GM18907 (cell line): ENCODE results near the gene PLIN1.

Experiments used
- ATAC-seq: cut with Tn5 transposase; IDR thresholded peaks from one replicate; pipeline ENCODE4 v1.9.1; 2021; ENCODE audit warnings: mild to moderate bottlenecking, moderate library complexity; ENCODE audit not compliant: unreplicated experiment

PLIN1 gene

DNA sequence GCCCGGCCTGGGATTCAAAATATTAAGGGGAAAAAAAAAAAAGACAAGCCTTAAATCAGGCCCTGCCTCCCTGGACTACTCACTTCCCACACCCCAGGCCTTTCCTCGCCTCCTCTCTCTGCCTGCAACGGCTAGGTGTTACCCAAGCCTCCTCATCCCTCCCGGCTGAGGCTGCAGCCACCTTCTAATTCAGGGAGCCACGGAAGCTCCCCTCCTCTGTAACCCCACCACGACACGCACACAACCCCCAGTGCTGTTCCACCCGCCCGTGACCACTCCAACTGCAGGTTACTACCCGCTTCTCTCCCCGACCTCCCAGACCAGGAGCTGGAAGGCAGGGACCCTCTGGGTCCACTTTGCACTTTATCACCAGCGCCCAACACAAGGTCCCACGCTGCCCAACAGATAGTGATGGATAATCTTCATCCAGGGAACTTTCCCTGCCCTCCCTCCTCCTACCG is 24.8 kb downstream of the PLIN1 start:
- no peak for ATAC-seq

DNA sequence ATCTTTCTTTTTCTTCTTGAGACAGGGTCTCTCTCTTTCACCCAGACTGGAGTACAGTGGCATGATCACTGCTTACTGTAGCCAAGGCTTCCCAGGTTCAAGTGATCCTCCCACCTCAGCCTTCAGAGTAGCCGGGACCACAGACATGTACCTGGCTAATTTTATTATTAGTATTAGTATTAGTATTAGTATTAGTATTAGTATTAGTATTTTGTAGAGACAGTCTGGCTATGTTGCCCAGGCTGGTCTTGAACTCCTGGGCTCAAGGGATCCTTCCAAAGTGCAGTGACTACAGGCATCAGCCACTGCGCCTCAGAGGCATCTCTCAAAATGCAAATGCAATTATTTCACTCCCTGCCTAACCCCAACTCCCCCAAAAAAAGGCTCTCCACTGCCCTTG is 25.6 kb downstream of the PLIN1 start:
- no peak for ATAC-seq

DNA sequence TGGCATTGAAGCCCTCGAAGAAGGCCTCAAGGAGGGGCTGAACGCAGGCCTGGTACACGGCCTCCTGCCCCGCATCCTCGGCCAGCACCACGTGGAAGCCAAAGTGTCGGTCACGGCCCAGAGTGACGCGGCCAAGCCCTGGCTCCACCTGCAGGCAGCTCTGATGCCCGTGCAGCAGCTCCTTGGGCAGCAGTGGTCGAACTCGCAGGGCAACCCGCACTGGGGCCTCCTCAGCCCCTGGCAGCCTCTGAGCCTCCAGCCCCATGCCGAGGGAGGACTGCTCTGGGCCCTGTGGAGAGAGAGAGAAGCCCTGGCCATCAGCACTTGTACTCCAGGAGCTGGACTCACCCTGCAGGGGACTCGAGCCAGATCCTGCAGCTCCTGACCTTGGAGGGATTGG is 26.5 kb downstream of the PLIN1 start:
- ATAC-seq = no peak

DNA sequence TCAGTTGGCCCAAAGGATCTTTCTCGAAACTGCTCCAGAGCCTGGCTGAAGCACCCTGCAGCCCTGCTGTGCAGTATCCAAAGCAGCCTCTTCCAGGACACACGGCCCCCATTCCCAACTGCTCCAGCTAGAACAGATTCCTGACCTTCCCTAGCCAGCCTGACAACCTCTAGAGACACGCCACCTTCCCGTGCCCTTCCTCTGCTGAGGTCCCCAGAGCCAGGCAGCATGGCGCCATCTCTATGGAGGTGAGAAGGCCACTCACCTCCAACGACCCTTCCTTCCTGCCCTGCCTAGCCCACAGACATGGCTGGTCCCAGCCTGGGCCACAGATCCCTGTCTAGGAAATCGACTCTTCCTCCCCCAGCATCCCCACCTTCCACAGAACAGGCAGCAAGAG is 27.0 kb downstream of the PLIN1 start:
- ATAC-seq = no peak

DNA sequence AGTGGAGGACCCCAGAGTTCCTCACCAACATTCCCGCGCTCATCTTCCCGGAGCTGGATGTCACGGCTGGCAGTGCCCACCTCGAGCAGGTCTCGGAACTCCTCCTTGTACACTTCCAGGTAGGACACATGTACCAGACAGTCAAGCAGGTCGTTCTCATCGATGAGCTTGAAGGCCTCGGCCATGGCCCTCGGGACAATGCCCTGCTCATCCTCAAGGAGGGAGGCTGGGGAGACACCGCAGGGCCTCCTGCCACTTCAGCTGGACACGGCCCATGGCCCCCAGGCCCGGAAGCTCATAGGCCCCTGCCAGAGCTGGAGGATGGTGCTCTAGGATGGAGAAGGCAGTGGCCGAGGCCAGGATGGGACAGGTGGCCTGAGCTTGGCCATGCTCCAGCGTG is 29.5 kb downstream of the PLIN1 start:
- no peak for ATAC-seq

DNA sequence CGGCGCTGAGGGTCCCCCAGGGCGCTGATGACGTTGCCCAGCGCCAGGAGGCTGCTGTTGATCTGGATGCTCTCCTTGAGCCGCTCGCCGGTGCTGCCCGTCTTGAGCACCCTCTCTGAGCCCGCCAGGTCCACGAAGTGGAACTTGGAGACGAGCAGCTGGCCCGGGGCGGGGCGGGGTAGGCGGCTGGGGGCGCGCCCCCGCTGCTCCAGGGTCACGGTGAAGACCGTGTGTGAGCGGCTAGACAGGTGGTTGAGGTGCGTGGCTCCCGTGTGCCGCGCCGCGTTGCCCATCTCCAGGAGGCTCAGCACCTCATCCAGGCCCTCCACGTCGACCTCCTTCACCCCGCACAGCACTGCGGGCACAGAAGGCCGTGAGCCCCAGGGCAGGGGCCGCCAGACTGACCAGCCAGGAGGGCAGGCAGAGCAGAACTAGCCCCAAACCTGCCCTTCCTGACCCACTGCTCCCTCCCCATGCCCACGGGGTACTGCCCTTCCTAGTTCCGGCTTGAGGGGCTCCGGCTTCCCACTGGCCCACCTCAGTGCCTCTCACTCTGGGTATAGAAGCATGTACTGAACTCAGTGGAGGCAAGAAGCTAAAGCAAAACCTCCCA is 30.0 kb downstream of the PLIN1 start:
- no peak for ATAC-seq

DNA sequence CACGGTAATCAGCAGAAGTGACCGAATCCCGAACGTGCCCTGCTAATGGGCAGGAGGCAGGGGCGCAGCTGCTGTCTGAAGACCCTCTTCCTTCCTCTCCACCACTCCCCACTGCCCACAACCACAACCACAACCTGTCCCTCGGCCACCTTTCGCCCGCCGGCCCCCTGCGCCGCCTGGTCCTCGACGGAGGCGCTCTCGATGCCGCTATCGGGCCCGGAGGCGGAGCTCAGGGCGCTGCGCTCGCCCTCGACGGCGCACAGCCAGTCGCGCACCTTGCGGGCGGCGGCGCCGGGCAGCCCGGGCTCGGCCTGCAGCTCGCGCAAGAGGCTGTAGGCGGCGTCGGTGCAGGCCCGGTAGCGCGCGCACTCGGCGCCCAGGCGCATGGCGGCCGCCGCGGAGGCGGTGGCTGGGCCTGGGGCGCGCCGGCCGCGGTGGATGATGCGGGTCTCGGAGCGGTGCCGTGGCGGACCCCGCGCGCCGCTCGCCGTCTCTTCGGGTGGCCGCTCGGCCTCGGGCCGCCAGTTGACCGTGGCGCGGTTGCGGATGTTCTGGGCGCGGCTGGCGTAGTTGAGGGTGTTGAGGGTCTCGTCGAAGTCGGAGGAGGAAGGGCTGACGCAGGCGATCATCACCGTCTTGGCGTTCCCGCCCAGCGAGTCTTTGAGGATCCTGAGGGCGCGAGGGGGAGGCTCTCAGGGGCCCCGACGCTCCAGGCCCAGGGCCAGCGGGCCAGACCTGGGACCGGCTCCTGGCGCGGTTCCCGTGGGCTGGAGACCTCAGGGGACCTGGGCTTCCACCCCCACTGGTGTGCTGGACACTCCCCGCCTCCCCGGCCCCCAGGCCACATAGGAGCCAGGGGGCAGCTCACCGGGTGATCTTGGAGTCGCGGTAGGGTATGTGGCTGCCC is 30.8 kb downstream of the PLIN1 start:
- ATAC-seq = no peak

DNA sequence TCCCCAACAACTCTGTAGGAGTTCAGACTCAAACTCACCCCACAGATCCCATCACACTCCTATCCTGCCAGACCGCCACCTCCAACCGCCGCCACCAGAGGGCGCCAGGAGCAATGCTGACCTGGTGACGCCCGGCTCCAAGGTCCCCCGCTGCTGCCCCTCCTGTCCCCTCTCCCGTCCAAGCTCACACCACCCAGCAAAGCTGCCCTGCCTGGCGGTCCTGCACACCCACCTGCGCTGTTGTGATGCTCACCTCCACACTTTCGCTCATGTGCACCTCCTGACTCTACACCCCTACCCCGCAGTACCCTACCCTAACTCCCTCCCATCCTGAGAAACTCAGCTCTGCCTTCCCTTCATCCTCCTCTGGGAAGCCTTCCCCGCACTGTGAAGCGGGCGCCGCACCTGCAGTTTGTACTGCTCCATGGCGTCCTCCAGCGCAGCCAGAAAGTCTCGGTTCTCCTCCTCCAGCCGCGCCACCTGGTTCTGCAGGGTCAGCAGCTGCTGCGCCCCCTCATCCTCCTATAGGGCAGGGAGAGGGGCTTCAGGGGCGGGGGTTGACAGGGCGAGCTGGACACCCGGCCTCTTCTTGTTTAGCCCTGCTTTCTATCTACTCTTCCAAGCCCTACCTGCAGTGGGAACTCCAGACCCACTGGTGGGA is 31.8 kb downstream of the PLIN1 start:
- no peak for ATAC-seq

DNA sequence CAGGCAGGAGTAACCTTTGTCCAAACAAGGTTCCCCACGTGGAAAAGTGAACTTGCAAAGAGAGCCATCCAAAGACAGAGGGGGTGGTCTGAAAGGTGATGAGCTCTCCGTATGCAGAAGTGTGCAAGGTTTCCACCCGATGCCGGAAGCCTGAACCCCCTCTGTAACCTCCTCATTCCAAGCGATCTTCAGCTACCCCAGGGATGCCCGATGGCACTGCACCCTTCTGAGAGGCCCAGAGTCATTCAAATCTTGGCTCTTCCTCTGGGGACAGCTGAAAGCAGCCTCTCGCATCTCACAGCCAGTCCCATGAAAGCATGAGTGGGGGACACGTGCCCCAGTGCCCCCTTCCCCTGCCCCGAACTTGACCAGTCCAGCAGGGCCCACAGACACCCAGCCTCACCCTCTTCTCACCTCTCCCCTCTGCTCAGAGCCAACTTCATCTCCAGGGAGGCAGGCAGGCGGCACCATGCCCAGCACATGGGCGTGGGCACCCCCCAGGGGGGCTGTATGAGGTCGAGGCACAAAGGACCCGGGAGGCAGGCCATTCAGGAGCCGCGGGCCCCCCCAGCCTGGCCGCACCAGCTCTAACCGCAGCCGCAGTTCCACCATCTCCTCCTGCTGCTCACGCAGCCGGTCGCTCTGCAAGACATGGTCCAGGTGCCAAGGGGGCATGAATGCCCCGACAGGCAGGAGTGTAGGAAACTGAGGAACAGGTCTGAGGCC is 32.6 kb downstream of the PLIN1 start:
- ATAC-seq = no peak

DNA sequence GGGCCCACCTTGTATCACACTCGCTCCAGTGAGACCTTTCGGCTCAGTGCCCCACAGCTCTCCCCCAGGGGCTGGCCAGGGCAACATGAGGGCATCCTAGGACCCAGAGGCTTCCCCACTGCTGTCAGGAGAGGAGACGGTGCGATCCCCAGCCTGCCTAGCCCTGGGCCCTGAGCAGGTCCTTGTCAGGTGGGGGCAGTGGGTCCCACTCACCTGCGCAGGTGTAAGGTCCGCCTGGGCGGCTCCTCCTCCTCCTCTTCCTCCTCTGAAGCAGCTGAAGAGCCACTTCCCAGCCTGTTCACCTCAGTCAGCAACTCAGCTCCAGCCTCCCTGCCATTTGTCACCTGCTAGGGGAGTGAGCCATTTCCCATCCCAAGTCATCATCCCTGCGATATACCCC is 33.5 kb downstream of the PLIN1 start:
- no peak for ATAC-seq

DNA sequence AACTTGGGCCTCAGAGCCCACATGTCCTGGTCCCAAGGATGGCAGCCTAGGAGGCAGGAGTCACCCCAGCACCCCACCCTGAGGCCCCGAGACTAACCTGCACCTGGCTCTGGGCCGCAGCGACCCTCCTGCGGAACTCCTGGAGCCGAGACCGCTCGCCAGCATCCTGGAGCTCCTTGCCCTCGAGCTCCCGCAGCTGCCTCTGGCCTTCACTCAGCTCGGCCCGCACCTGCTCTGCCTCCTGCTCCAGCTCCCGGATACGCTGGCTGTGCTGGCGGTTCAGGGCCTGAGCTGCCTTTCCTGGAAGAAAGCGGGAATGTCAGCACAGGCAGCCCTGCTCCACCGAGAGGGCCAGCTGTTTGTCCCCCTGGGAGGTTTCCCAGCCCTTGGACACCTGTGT is 37.1 kb downstream of the PLIN1 start:
- no peak for ATAC-seq

DNA sequence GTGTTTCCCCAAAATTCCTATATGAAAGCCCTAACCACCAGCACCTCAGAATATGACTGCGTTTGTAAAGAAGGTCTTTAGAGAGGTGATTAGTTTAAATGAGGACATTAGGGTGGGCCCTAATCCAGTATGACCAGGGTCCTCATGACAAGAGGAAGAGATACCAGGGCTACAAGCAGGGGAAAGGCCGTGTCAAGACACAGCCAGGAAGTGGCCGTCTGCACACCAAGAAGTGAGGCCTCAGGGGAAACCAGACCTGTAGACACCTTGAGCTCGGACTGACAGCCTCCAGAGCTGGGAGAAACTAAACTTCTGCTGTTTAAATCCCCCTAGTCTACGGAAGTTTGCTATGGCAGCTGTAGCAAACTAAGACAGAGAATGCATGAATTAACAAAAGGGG is 38.1 kb downstream of the PLIN1 start:
- ATAC-seq = no peak

DNA sequence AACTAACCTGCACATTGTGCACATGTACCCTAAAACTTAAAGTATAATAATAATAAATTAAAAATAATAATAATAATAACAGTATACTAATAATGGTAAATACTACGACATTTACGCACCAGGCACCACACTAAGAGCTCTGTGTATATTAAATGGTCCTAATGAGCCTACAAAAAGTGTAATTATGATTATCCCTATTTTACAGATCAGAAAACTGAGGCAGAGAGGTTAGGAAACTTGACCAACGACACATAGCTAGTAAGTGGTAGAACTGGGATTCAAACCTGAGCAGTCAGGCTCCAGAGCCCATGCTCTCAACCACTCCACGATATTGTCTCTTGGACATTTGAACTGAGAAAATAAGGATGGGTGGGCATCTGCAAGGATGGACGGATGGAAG is 38.9 kb downstream of the PLIN1 start:
- no peak for ATAC-seq

DNA sequence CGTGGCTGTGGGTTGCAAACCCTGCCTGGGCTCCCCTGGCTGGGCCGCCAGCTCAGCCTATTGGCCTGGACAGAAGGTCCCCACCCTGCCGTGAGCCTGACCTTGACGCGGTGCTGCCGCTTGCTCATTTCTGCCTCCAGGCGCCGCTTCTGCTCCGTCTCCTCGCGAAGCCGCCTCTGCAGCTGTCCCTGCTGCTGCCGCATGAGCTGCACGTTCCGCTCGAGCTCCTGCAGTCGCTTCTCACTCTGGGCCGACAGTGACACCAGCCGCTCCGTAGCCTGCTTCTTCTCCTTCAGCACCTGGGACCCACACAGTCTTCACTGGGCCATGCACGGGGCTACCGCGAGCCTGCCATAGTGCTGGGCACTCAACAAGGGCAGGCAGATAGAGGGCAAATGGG is 45.6 kb downstream of the PLIN1 start:
- ATAC-seq = no peak

DNA sequence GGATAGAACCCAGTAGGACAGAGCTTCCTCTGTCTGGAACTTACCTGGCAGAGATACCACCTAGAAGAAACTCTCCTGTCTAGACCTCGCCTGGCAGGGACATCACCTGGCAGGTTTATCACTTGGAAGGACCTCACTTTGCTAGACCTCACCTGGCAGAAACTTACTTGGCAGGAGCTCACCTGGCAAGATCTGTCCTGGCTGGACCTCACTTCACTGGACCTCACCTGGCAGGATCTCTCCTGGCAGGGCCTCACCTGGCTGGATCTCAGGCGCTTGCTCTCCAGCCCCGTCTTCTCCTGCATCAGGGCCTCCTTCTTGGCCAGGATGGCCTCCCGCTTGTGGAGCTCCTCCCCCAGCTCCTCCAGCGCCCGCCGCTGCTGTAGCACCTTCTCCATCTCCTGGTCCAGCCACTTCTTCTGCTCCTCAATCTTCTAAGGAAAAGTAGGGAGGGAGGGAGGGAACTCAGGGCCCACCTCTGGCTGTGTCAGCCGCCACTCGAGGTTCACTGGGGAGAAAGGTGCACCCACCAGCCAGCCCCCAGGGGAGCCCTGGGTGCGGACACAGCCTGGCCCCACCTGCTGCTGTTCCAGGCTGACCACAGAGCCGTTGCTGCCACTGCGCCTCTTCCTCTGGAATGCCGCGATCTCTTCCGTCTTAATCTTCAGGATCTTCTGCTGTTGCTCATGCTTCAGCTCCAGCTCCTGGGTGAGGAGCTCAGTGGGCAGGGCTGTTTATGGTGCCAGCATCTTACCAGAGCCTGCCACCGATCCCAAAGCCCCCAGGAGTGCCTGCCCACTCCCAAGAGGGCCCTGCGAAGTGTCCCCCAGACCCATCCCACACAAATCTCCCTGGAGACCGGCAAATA is 46.4 kb downstream of the PLIN1 start:
- ATAC-seq = no peak

DNA sequence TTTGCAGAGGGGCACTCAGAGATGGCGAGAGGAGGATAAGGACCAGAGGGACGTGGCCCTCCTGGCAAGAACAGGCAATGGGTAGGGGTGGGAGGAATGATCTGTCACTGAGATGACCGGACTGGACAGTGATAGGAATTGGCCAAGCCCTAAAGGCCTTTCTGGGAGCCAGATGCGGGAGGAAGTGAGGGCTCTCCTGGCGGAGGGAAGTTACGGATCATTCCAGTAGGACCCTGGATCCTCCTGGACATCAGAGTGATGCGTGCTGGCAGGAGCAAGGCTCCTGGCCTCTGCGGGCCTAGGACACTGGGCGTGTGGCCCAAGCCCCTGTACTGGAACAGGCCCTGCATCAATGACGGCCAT is 47.3 kb downstream of the PLIN1 start:
- ATAC-seq = no peak

DNA sequence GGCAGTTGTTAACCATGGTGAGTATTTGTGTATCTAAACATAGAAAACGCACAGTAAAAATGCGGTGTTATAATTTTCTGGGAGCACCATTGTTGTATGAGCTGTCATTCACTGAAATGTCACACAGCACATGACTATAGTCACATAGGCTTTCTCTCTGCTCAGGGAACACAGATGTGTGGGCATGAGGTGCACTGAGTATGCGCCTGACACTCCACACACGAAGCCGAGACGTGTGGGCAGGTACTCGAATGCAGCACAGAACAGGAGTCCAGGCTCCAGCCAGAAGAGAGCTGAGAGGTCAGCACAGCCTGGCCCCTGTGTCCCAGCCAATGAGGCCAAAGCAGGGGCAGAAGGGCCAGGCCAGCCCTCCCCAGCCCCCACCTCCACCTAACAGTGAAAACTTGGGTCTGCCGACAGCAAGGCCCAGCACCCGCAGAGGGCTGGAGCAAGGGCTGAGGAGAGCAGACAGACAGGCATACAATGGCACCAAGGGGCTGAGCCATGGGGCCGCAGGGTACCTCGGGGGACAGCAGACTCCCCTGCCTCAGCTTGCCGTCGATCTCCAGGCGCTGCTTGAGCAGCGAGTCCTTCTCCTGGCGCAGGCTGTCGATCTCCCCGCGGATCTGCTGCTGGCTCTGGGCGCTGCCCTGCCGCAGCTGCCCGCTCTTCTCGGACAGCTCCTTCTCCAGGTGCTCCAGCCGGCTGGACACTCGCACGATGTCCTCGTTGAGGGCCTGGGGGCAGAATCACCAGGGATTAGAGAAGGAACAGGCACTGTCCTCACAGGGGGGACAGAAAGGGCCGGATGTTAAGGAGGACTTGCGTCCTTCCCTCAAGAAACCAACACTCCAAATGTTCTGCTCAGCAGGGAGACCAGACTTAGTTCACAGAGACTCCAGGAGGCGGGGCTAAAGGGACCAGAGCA is 47.9 kb downstream of the PLIN1 start:
- no peak for ATAC-seq

DNA sequence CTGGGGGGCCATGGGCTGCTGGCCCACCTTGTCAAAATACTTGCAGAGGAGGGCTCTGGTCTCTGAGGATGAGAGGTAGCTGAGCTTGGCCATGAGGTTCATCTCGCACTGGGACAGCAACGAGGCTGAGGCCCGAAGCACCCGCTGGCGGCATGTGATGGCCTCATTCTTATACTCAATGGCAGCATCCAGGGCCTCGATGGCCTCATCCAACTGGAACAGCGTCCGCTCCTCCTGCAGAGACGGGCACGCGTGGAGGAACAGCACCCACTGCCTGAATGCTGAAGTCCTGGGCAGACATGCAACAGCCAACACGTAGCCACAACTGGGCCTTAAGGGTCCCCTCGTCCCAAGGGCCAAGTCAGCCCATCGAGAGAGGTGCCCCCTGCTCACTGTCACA is 48.9 kb downstream of the PLIN1 start:
- no peak for ATAC-seq

DNA sequence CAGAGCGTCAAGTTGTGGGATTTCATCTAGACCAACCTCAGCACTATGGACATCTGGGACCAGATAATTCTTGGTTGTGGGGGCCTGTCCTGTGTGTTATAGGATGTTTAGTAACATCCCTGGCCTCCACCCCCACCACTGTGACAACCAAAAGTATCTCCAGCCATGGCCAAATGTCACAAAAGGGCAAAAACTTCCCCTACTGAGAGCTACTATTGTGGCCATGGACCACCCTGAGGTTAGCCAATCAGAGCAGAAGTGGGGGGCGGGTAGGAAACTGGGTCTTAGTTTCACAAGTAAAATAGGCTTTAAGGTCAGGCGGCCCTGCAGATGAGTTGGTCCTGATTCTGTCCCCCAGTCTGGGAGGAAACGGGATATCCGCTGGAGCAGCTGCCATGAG is 49.3 kb downstream of the PLIN1 start:
- ATAC-seq = no peak
